Measurements from ENCODE around the gene SPG7. TPM values are rescaled to one million over a fixed set of nuclear protein-coding genes. Genes with fewer than 3 reads are reported as not detected.

The SPG7 gene
- polyA plus RNA-seq, 1 donor from 2014 or later, result 216 TPM

GRCh38 chr16:89512453-89512852 lies 4.2 kb downstream of the SPG7 start:
- TF ChIP-seq POLR2AphosphoS5 (IDR thresholded peaks at IDR 0.05) (no peak), CTCF (IDR thresholded peaks at IDR 0.05; ENCODE audit: poor library complexity, severe bottlenecking) (no peak), REST (IDR thresholded peaks at IDR 0.05; ENCODE audit: borderline replicate concordance) (no peak)
- no peaks in the 10 kb centered on the region for H3K9me2 ChIP-seq (ENCODE audit: insufficient read depth, low read length)
- no peaks in the 10 kb centered on the region for H4K20me1 ChIP-seq (ENCODE audit: insufficient read depth)
- no peaks in the 10 kb centered on the region for H3K27me3 ChIP-seq (ENCODE audit: insufficient read depth, low read depth, low read length)
- no peak overlapping the region for H3K4me3 ChIP-seq (ENCODE audit: low read length)
- H3K9ac ChIP-seq (ENCODE audit: low read length), result no peak overlapping the region
- H3K79me2 ChIP-seq (replicated peaks; ENCODE audit: insufficient read depth, low read length), result peaks cover 27% of the 10 kb centered on the region
- H3F3A ChIP-seq (ENCODE audit: insufficient read depth, low read length, poor library complexity, severe bottlenecking), result peaks cover 1% of the 10 kb centered on the region
- no peak overlapping the region for H3K27ac ChIP-seq (ENCODE audit: low read length)
- no peaks in the 10 kb centered on the region for H3K36me3 ChIP-seq (ENCODE audit: insufficient read depth, low read length)
- H3K4me2 ChIP-seq (ENCODE audit: low read length), result no peak overlapping the region
- H3K9me3 ChIP-seq (ENCODE audit: low read length), result no peaks in the 10 kb centered on the region
- H2AFZ ChIP-seq (ENCODE audit: low read depth, low read length), result no peak overlapping the region

DNA sequence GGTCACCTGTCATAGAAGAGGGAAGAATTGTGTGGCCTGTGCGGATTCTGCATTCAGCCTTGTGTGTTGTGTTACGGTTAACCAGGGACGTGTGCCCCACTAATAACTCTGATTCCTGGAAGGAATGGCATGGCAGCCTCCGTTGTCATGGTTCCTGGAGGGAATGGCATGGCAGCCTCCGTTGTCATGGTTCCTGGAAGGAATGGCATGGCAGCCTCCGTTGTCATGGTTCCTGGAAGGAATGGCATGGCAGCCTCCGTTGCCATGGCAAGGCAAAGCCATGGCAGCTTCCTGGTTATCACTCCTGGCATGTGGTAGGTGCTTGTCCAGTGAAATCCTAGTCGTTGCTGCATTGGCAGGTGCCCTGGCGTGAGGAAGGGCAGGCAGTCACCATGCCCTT lies 8.9 kb downstream of the SPG7 start:
- no peak for TF ChIP-seq TAF1 (IDR thresholded peaks at IDR 0.05; ENCODE audit: low read depth)
- no peak for TF ChIP-seq CTCF (IDR thresholded peaks at IDR 0.05; ENCODE audit: poor library complexity, severe bottlenecking)
- Histone ChIP-seq H3K9me2 (ENCODE audit: insufficient read depth, low read length) (no peaks in the 10 kb centered on the region), H3F3A (ENCODE audit: insufficient read depth, low read length, poor library complexity, severe bottlenecking) (no peaks in the 10 kb centered on the region), H3K4me3 (ENCODE audit: low read length) (no peak overlapping the region), H3K27me3 (ENCODE audit: insufficient read depth, low read depth, low read length) (no peaks in the 10 kb centered on the region), H3K9ac (ENCODE audit: low read length) (no peak overlapping the region), H3K4me2 (ENCODE audit: low read length) (no peak overlapping the region), H3K27ac (ENCODE audit: low read length) (no peak overlapping the region), H3K79me2 (replicated peaks; ENCODE audit: insufficient read depth, low read length) (peaks cover 2% of the 10 kb centered on the region), H3K9me3 (ENCODE audit: low read length) (no peaks in the 10 kb centered on the region), H2AFZ (ENCODE audit: low read depth, low read length) (no peak overlapping the region), H3K36me3 (ENCODE audit: insufficient read depth, low read length) (no peaks in the 10 kb centered on the region), H4K20me1 (ENCODE audit: insufficient read depth) (no peaks in the 10 kb centered on the region)

DNA sequence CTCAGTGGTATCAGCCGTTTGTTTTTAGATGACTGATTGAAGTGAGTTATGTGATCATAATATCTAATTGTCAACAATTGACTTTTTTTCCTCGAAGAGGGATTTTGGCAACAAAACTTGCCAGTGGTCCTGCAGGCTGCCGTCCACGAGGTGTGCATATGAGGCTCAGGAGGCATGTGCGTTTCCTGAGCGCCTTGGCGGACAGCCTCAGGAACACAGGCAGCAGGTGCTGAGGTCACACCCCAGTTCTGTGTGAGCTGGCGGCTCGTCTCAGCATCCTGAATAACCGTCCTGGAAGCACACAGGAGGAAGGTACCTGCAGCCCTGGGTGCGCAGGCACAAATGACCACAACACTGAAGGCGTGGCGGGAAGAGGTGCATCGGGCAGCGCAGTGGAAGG lies 11.7 kb downstream of the SPG7 start:
- TF ChIP-seq REST (IDR thresholded peaks at IDR 0.05; ENCODE audit: borderline replicate concordance) (no peak), MXI1 (conservative IDR thresholded peaks at IDR 0.05; ENCODE audit: poor library complexity, severe bottlenecking) (no peak)
- no peaks in the 10 kb centered on the region for H3F3A ChIP-seq (ENCODE audit: insufficient read depth, low read length, poor library complexity, severe bottlenecking)
- H3K27ac ChIP-seq (ENCODE audit: low read length), result no peak overlapping the region
- no peaks in the 10 kb centered on the region for H3K27me3 ChIP-seq (ENCODE audit: insufficient read depth, low read depth, low read length)
- peaks cover 2% of the 10 kb centered on the region for H3K79me2 ChIP-seq (replicated peaks; ENCODE audit: insufficient read depth, low read length)
- no peaks in the 10 kb centered on the region for H3K9me2 ChIP-seq (ENCODE audit: insufficient read depth, low read length)
- H3K9me3 ChIP-seq (ENCODE audit: low read length), result no peaks in the 10 kb centered on the region
- H3K9ac ChIP-seq (ENCODE audit: low read length), result no peak overlapping the region
- no peaks in the 10 kb centered on the region for H3K36me3 ChIP-seq (ENCODE audit: insufficient read depth, low read length)
- no peak overlapping the region for H2AFZ ChIP-seq (ENCODE audit: low read depth, low read length)
- H4K20me1 ChIP-seq (ENCODE audit: insufficient read depth), result no peaks in the 10 kb centered on the region
- no peak overlapping the region for H3K4me3 ChIP-seq (ENCODE audit: low read length)
- H3K4me2 ChIP-seq (ENCODE audit: low read length), result no peak overlapping the region

Measured in neural cell (in vitro differentiated cells).